Measurements from ENCODE around the gene RNF10. TPM values are rescaled to one million over a fixed set of nuclear protein-coding genes. Genes with fewer than 3 reads are reported as not detected.
"Not testable (repeated sequence)": the region's sequence is repeated elsewhere in the genome, so short reads cannot be mapped to it uniquely, and the experiment has no call there.

Gene RNF10
- total RNA-seq, 2 experiments from 2014 or later = 205 to 216 TPM

GRCh38 chr12:120498870-120499515, 35.2 kb upstream of the RNF10 start:
- Mint-ChIP-seq H3K4me1 (peaks cover 31% of the 10 kb centered on the region), H3K4me3 (no peak overlapping the region), H3K27ac (no peak overlapping the region), H3K36me3 (peaks cover 33% of the 10 kb centered on the region), H3K27me3 (no peaks in the 10 kb centered on the region), H3K9me3 (peaks cover 1% of the 10 kb centered on the region)
- POLR2A ChIA-PET = no interaction called here
- ATAC-seq (ENCODE audit: low read depth) (no peak), DNase-seq (no peak)

GRCh38 chr12:120500581-120500980, 33.6 kb upstream of the RNF10 start:
- peaks cover 1% of the 10 kb centered on the region for H3K9me3 Mint-ChIP-seq
- peaks cover 34% of the 10 kb centered on the region for H3K36me3 Mint-ChIP-seq
- ATAC-seq (ENCODE audit: low read depth) (no peak), DNase-seq (no peak)
- no peaks in the 10 kb centered on the region for H3K27me3 Mint-ChIP-seq
- POLR2A ChIA-PET = interaction anchor here (0.6 to 1.0 kb wide), 2 partner anchors 29 to 31 kb away, joined by 3 to 5 read pairs; partner anchors contain the start of gene COQ5
- no peak overlapping the region for H3K4me3 Mint-ChIP-seq
- H3K27ac Mint-ChIP-seq = no peak overlapping the region
- H3K4me1 Mint-ChIP-seq = peaks cover 25% of the 10 kb centered on the region

GRCh38 chr12:120504587-120504986, 29.6 kb upstream of the RNF10 start:
- Mint-ChIP-seq H3K4me1 (peaks cover 3% of the 10 kb centered on the region), H3K36me3 (peaks cover 18% of the 10 kb centered on the region), H3K9me3 (peaks cover 1% of the 10 kb centered on the region), H3K27me3 (no peaks in the 10 kb centered on the region), H3K4me3 (no peak overlapping the region), H3K27ac (no peak overlapping the region)
- no peak for DNase-seq
- POLR2A ChIA-PET = no interaction called here
- no peak for ATAC-seq (ENCODE audit: low read depth)

GRCh38 chr12:120508537-120508936, 25.6 kb upstream of the RNF10 start:
- H3K27ac Mint-ChIP-seq = no peak overlapping the region
- no peak for DNase-seq
- H3K27me3 Mint-ChIP-seq = no peaks in the 10 kb centered on the region
- no peaks in the 10 kb centered on the region for H3K4me1 Mint-ChIP-seq
- H3K9me3 Mint-ChIP-seq = no peaks in the 10 kb centered on the region
- no peak overlapping the region for H3K4me3 Mint-ChIP-seq
- POLR2A ChIA-PET = interaction anchor here (1.3 kb wide), 1 partner anchor 12 kb away, joined by 4 read pairs; the partner anchor contains the start of gene DYNLL1
- peaks cover 21% of the 10 kb centered on the region for H3K36me3 Mint-ChIP-seq
- ATAC-seq (ENCODE audit: low read depth) = no peak

GRCh38 chr12:120514002-120514401, 20.2 kb upstream of the RNF10 start:
- Mint-ChIP-seq H3K27ac (no peak overlapping the region), H3K4me1 (no peaks in the 10 kb centered on the region), H3K4me3 (no peak overlapping the region), H3K36me3 (peaks cover 18% of the 10 kb centered on the region), H3K27me3 (no peaks in the 10 kb centered on the region), H3K9me3 (no peaks in the 10 kb centered on the region)
- ATAC-seq (ENCODE audit: low read depth) (no peak), DNase-seq (no peak)
- POLR2A ChIA-PET = no interaction called here

GRCh38 chr12:120515496-120515895, 18.7 kb upstream of the RNF10 start:
- no peak overlapping the region for H3K4me3 Mint-ChIP-seq
- no peak for DNase-seq
- POLR2A ChIA-PET = no interaction called here
- no peak overlapping the region for H3K27ac Mint-ChIP-seq
- no peaks in the 10 kb centered on the region for H3K4me1 Mint-ChIP-seq
- H3K27me3 Mint-ChIP-seq = no peaks in the 10 kb centered on the region
- no peak for ATAC-seq (ENCODE audit: low read depth)
- no peaks in the 10 kb centered on the region for H3K9me3 Mint-ChIP-seq
- peaks cover 14% of the 10 kb centered on the region for H3K36me3 Mint-ChIP-seq

- H3K4me1 Mint-ChIP-seq; POLR2A ChIA-PET; H3K9me3 Mint-ChIP-seq; H3K27me3 Mint-ChIP-seq; H3K4me3 Mint-ChIP-seq; H3K27ac Mint-ChIP-seq; DNase-seq; ATAC-seq (ENCODE audit: low read depth): not testable (repeated sequence)
- peaks cover 12% of the 10 kb centered on the region for H3K36me3 Mint-ChIP-seq
These were observed 14.8 kb upstream of the RNF10 start for GRCh38 chr12:120519324-120519723.

GRCh38 chr12:120522568-120522967, 11.6 kb upstream of the RNF10 start:
- Mint-ChIP-seq H3K36me3 (peaks cover 6% of the 10 kb centered on the region), H3K4me1 (peaks cover 3% of the 10 kb centered on the region), H3K27ac (no peak overlapping the region), H3K4me3 (no peak overlapping the region), H3K9me3 (no peaks in the 10 kb centered on the region), H3K27me3 (no peaks in the 10 kb centered on the region)
- POLR2A ChIA-PET = no interaction called here
- ATAC-seq (ENCODE audit: low read depth) (no peak), DNase-seq (no peak)

GRCh38 chr12:120528861-120529525, 5.2 kb upstream of the RNF10 start, which contains the start of gene COQ5:
Gene COQ5 (minus strand): TSS chr12:120529158. CDS start chr12:120529141, 17 bp downstream.
- POLR2A ChIA-PET = interaction anchor here (0.5 to 1.9 kb wide), 9 partner anchors 9 to 237 kb away, joined by 3 to 13 read pairs (median 3); partner anchors contain the start of genes DYNLL1, POP5, RNU4-1 and RNU4-2
- Mint-ChIP-seq H3K27me3 (no peaks in the 10 kb centered on the region), H3K9me3 (no peaks in the 10 kb centered on the region), H3K27ac (peak within 1 kb of the TSS; percentile 99), H3K4me1 (peaks cover 18% of the 10 kb centered on the region), H3K36me3 (peaks cover 6% of the 10 kb centered on the region), H3K4me3 (peak within 1 kb of the TSS; percentile 100)
- ATAC-seq (ENCODE audit: low read depth) (peak; percentile 95), DNase-seq (peak; percentile 87)

GRCh38 chr12:120529641-120530417, 4.3 kb upstream of the RNF10 start:
- Mint-ChIP-seq H3K27me3 (no peaks in the 10 kb centered on the region), H3K36me3 (peaks cover 6% of the 10 kb centered on the region), H3K9me3 (no peaks in the 10 kb centered on the region), H3K27ac (peak overlapping the region; percentile 99), H3K4me3 (peak overlapping the region; percentile 100), H3K4me1 (peaks cover 19% of the 10 kb centered on the region)
- ATAC-seq (ENCODE audit: low read depth) (no peak), DNase-seq (no peak)
- POLR2A ChIA-PET = interaction anchor here (0.6 to 1.9 kb wide), 5 partner anchors 29 to 949 kb away, joined by 3 to 13 read pairs (median 3); partner anchors contain the start of genes RNU4-1 and RNU4-2

- POLR2A ChIA-PET = interaction anchor here (0.6 to 1.9 kb wide), 2 partner anchors 41 to 238 kb away, joined by 3 to 13 read pairs; partner anchors contain the start of genes RNU4-1 and RNU4-2
- not testable (repeated sequence) for H3K36me3 Mint-ChIP-seq; H3K27me3 Mint-ChIP-seq; H3K9me3 Mint-ChIP-seq; ATAC-seq (ENCODE audit: low read depth); DNase-seq
- Mint-ChIP-seq H3K4me1 (peaks cover 19% of the 10 kb centered on the region), H3K4me3 (peak overlapping the region; percentile 100), H3K27ac (peak overlapping the region; percentile 99)
These were observed 3.8 kb upstream of the RNF10 start for GRCh38 chr12:120530418-120530761.

GRCh38 chr12:120532701-120533238, 1.4 kb upstream of the RNF10 start:
- Mint-ChIP-seq H3K4me1 (peaks cover 34% of the 10 kb centered on the region), H3K27me3 (no peaks in the 10 kb centered on the region), H3K4me3 (no peak overlapping the region), H3K36me3 (peaks cover 4% of the 10 kb centered on the region), H3K27ac (peak overlapping the region; percentile 37), H3K9me3 (no peaks in the 10 kb centered on the region)
- ATAC-seq (ENCODE audit: low read depth) (no peak), DNase-seq (no peak)
- POLR2A ChIA-PET = interaction anchor here (0.7 to 1.0 kb wide), 2 partner anchors 62 to 242 kb away, joined by 3 read pairs; no protein-coding TSS in a partner anchor

Data from activated naive CD8-positive, alpha-beta T cell treated with anti-CD3 and anti-CD28 coated beads, Interleukin-2, amount 10 ng/mL, durations not matched to agents 7 days and 5 days (primary cell).